Erythroblast (primary cell): ENCODE data around the gene ESX1.

ENCODE experiments used
- GATA1 ChIP-seq: IDR thresholded peaks from 2 replicates; pipeline ENCODE4 v1.6.1; 2011; ENCODE audit warnings: low read depth, mild to moderate bottlenecking, control low read depth, low read length, moderate library complexity
- POLR2A ChIP-seq: IDR thresholded peaks from 2 replicates; pipeline ENCODE4 v1.6.1; 2011; ENCODE audit warnings: mild to moderate bottlenecking, low read length

GRCh38 chrX:104250470-104250869 lies 4.3 kb downstream of the ESX1 start:
- TF ChIP-seq POLR2A (no peak), GATA1 (no peak)
